ENCODE data around the gene SEMA5B.

The SEMA5B gene

GRCh38 chr3:123046262-123047061 lies 18.9 kb upstream of the SEMA5B start:
- H3K79me2 ChIP-seq (ENCODE audit: insufficient read depth, low read length): no peaks in the 10 kb centered on the region
- H3K4me2 ChIP-seq (ENCODE audit: low read length): no peak overlapping the region
- H3K9ac ChIP-seq (ENCODE audit: low read length): no peak overlapping the region
- no peak overlapping the region for H2AFZ ChIP-seq (ENCODE audit: low read length)
- H3K9me3 ChIP-seq (ENCODE audit: low read length): no peaks in the 10 kb centered on the region
- peaks cover 10% of the 10 kb centered on the region for H3K4me1 ChIP-seq (ENCODE audit: insufficient read depth, low read length, severe bottlenecking)
- TF ChIP-seq EZH2 (IDR thresholded peaks at IDR 0.05; ENCODE audit: borderline replicate concordance, low read length): no peak
- no peak for TF ChIP-seq CTCF (IDR thresholded peaks at IDR 0.05; ENCODE audit: low read length)
- no peaks in the 10 kb centered on the region for H3K9me2 ChIP-seq (ENCODE audit: low read depth, low read length)
- H3F3A ChIP-seq (ENCODE audit: insufficient read depth, low read length): no peaks in the 10 kb centered on the region
- H4K20me1 ChIP-seq (ENCODE audit: insufficient read depth, low read length): no peaks in the 10 kb centered on the region
- H3K36me3 ChIP-seq (ENCODE audit: insufficient read depth, low read length): no peaks in the 10 kb centered on the region
- no peak overlapping the region for H3K27ac ChIP-seq (ENCODE audit: low read depth, low read length, poor library complexity, severe bottlenecking)
- no peak overlapping the region for H3K4me3 ChIP-seq (ENCODE audit: low read depth, low read length, poor library complexity, severe bottlenecking)
- no peaks in the 10 kb centered on the region for H3K27me3 ChIP-seq (ENCODE audit: insufficient read depth, low read length)

- no peak overlapping the region for H2AFZ ChIP-seq (ENCODE audit: low read length)
- peaks cover 10% of the 10 kb centered on the region for H3K4me1 ChIP-seq (ENCODE audit: insufficient read depth, low read length, severe bottlenecking)
- H3K4me3 ChIP-seq (ENCODE audit: low read depth, low read length, poor library complexity, severe bottlenecking): no peak overlapping the region
- H3K4me2 ChIP-seq (ENCODE audit: low read length): no peak overlapping the region
- no peak overlapping the region for H3K27ac ChIP-seq (ENCODE audit: low read depth, low read length, poor library complexity, severe bottlenecking)
- no peaks in the 10 kb centered on the region for H3K79me2 ChIP-seq (ENCODE audit: insufficient read depth, low read length)
- H3K9ac ChIP-seq (ENCODE audit: low read length): no peak overlapping the region
- H3K9me2 ChIP-seq (ENCODE audit: low read depth, low read length): no peaks in the 10 kb centered on the region
- H3K27me3 ChIP-seq (ENCODE audit: insufficient read depth, low read length): no peaks in the 10 kb centered on the region
- no peaks in the 10 kb centered on the region for H3F3A ChIP-seq (ENCODE audit: insufficient read depth, low read length)
- no peaks in the 10 kb centered on the region for H3K9me3 ChIP-seq (ENCODE audit: low read length)
- H4K20me1 ChIP-seq (ENCODE audit: insufficient read depth, low read length): no peaks in the 10 kb centered on the region
- no peaks in the 10 kb centered on the region for H3K36me3 ChIP-seq (ENCODE audit: insufficient read depth, low read length)
- no peak for TF ChIP-seq EZH2 (IDR thresholded peaks at IDR 0.05; ENCODE audit: borderline replicate concordance, low read length)
- TF ChIP-seq CTCF (IDR thresholded peaks at IDR 0.05; ENCODE audit: low read length): no peak
Measured at GRCh38 chr3:123044981-123045763, 17.6 kb upstream of the SEMA5B start.

GRCh38 chr3:123042413-123042812 lies 14.8 kb upstream of the SEMA5B start:
- H3K9ac ChIP-seq (ENCODE audit: low read length): no peak overlapping the region
- H4K20me1 ChIP-seq (ENCODE audit: insufficient read depth, low read length): no peaks in the 10 kb centered on the region
- no peak overlapping the region for H3K4me2 ChIP-seq (ENCODE audit: low read length)
- H3K79me2 ChIP-seq (ENCODE audit: insufficient read depth, low read length): no peaks in the 10 kb centered on the region
- TF ChIP-seq CTCF (IDR thresholded peaks at IDR 0.05; ENCODE audit: low read length) (no peak), EZH2 (IDR thresholded peaks at IDR 0.05; ENCODE audit: borderline replicate concordance, low read length) (no peak)
- H3K27ac ChIP-seq (ENCODE audit: low read depth, low read length, poor library complexity, severe bottlenecking): no peak overlapping the region
- no peaks in the 10 kb centered on the region for H3K36me3 ChIP-seq (ENCODE audit: insufficient read depth, low read length)
- no peak overlapping the region for H2AFZ ChIP-seq (ENCODE audit: low read length)
- no peaks in the 10 kb centered on the region for H3F3A ChIP-seq (ENCODE audit: insufficient read depth, low read length)
- H3K4me1 ChIP-seq (ENCODE audit: insufficient read depth, low read length, severe bottlenecking): no peaks in the 10 kb centered on the region
- no peaks in the 10 kb centered on the region for H3K9me3 ChIP-seq (ENCODE audit: low read length)
- H3K4me3 ChIP-seq (ENCODE audit: low read depth, low read length, poor library complexity, severe bottlenecking): no peak overlapping the region
- H3K9me2 ChIP-seq (ENCODE audit: low read depth, low read length): no peaks in the 10 kb centered on the region
- H3K27me3 ChIP-seq (ENCODE audit: insufficient read depth, low read length): no peaks in the 10 kb centered on the region; the same call in 1 of the 2 replicates
